ENCODE results near the gene DRD1. TPM values are rescaled to one million over a fixed set of nuclear protein-coding genes. Genes with fewer than 3 reads are reported as not detected.

DRD1 gene
- total and polyA plus RNA-seq, 2 experiments from 2014 or later, result 0.11 to 0.14 TPM

GRCh38 chr5:175460552-175460951, 16.6 kb upstream of the DRD1 start (continued):
- TF ChIP-seq ZNF462 (CRISPR knock-in tag; IDR thresholded peaks at IDR 0.05) (no peak), STAT1 (IDR thresholded peaks at IDR 0.05; ENCODE audit: unreplicated experiment) (no peak), EZH2phosphoT487 (IDR thresholded peaks at IDR 0.05; ENCODE audit: unreplicated experiment) (no peak)

GRCh38 chr5:175460126-175460525, 16.1 kb upstream of the DRD1 start:
- Histone ChIP-seq H3K4me1 (ENCODE audit: insufficient read depth) (no peaks in the 10 kb centered on the region), H3K27ac (ENCODE audit: low read depth) (no peak overlapping the region), H2AFZ (no peak overlapping the region), H3K79me2 (replicated peaks; ENCODE audit: insufficient read depth) (no peaks in the 10 kb centered on the region), H3K4me3 (no peak overlapping the region), H3F3A (replicated peaks; ENCODE audit: low read depth) (no peaks in the 10 kb centered on the region), H3K36me3 (ENCODE audit: insufficient read depth) (no peaks in the 10 kb centered on the region), H3K9me2 (ENCODE audit: insufficient read depth) (no peaks in the 10 kb centered on the region), H3K27me3 (ENCODE audit: insufficient read depth) (no peaks in the 10 kb centered on the region), H3K4me2 (no peak overlapping the region), H4K20me1 (replicated peaks; ENCODE audit: insufficient read depth) (no peaks in the 10 kb centered on the region)
- H3K4me1 Mint-ChIP-seq, result peaks cover 5% of the 10 kb centered on the region
- H3K4me3 Mint-ChIP-seq, result no peak overlapping the region
- 0 out of 3 replicates have a peak, but pooled peaks cover 2% of the 10 kb centered on the region for H3K9me3 Mint-ChIP-seq
- ATAC-seq (no peak), DNase-seq (ENCODE audit: low spot score) (peak; percentile 65)
- H3K27me3 Mint-ChIP-seq (ENCODE audit: insufficient read depth, low read depth, poor library complexity), result peaks cover 3% of the 10 kb centered on the region
- no peak overlapping the region for H3K27ac Mint-ChIP-seq
- TF ChIP-seq NANOG (IDR thresholded peaks at IDR 0.05; ENCODE audit: borderline replicate concordance), result no peak
- TF ChIP-seq CTCF (conservative IDR thresholded peaks at IDR 0.05; ENCODE audit: low read depth in 2 of 2), result peak; percentile 65 to 68
- H3K36me3 Mint-ChIP-seq (ENCODE audit: low read depth), result no peaks in the 10 kb centered on the region
